ENCODE measurements around the gene TRDN. TPM values are rescaled to one million over a fixed set of nuclear protein-coding genes. Genes with fewer than 3 reads are reported as not detected.

TRDN gene
- total RNA-seq, 1 donor from 2014 or later, result not detected

GRCh38 chr6:123448306-123448884, 188.4 kb downstream of the TRDN start:
- TF ChIP-seq, protein P1, sequence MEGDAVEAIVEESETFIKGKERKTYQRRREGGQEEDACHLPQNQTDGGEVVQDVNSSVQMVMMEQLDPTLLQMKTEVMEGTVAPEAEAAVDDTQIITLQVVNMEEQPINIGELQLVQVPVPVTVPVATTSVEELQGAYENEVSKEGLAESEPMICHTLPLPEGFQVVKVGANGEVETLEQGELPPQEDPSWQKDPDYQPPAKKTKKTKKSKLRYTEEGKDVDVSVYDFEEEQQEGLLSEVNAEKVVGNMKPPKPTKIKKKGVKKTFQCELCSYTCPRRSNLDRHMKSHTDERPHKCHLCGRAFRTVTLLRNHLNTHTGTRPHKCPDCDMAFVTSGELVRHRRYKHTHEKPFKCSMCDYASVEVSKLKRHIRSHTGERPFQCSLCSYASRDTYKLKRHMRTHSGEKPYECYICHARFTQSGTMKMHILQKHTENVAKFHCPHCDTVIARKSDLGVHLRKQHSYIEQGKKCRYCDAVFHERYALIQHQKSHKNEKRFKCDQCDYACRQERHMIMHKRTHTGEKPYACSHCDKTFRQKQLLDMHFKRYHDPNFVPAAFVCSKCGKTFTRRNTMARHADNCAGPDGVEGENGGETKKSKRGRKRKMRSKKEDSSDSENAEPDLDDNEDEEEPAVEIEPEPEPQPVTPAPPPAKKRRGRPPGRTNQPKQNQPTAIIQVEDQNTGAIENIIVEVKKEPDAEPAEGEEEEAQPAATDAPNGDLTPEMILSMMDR (IDR thresholded peaks at IDR 0.05; ENCODE audit: insufficient read depth, low read length, poor library complexity, severe bottlenecking), result no peak
- no peak overlapping the region for H3K4me3 ChIP-seq (ENCODE audit: low read depth, low read length)
- DNase-seq (ENCODE audit: low read depth), result no peak

GRCh38 chr6:123447315-123447937, 189.3 kb downstream of the TRDN start:
- TF ChIP-seq, protein P1 (IDR thresholded peaks at IDR 0.05; ENCODE audit: insufficient read depth, low read length, poor library complexity, severe bottlenecking), result no peak
- no peak for DNase-seq (ENCODE audit: low read depth)
- no peaks in the 10 kb centered on the region for H3K27me3 ChIP-seq (ENCODE audit: control insufficient read depth, insufficient read depth, low read length)
- no peaks in the 10 kb centered on the region for H3K36me3 ChIP-seq (ENCODE audit: control insufficient read depth, insufficient read depth, low read length)
- no peak overlapping the region for H3K4me3 ChIP-seq (ENCODE audit: low read depth, low read length)

More at GRCh38 chr6:123448306-123448884, 188.4 kb downstream of the TRDN start:
- Histone ChIP-seq H3K27me3 (ENCODE audit: control insufficient read depth, insufficient read depth, low read length) (no peaks in the 10 kb centered on the region), H3K36me3 (ENCODE audit: control insufficient read depth, insufficient read depth, low read length) (no peaks in the 10 kb centered on the region)

- no peaks in the 10 kb centered on the region for H3K27me3 ChIP-seq (ENCODE audit: control insufficient read depth, insufficient read depth, low read length)
- H3K4me3 ChIP-seq (ENCODE audit: low read depth, low read length), result no peak overlapping the region
- no peak for DNase-seq (ENCODE audit: low read depth)
- H3K36me3 ChIP-seq (ENCODE audit: control insufficient read depth, insufficient read depth, low read length), result no peaks in the 10 kb centered on the region
- TF ChIP-seq, protein P1 (IDR thresholded peaks at IDR 0.05; ENCODE audit: insufficient read depth, low read length, poor library complexity, severe bottlenecking), result no peak
These were observed 197.4 kb downstream of the TRDN start for GRCh38 chr6:123439371-123439770.

DNA sequence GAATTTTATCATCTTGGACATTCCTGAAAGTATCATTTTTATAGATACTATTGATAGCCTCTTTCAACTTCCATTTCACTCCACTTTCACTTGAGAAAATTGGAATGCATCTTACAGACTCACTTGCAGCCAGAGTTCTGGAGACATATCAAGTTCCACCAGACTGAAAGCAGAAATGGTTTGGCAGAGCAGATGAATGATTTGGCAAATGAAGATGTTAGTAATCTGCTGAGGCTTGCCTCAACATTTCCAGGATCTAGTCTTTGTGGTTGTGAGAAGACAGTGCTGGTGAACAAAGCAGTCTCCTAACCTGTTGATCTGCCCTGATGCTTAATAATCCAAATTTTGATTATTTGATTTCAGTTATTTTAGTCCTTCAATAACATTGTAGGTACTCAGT, 202.6 kb downstream of the TRDN start:
- DNase-seq (ENCODE audit: low read depth), result no peak
- TF ChIP-seq, protein P1 (IDR thresholded peaks at IDR 0.05; ENCODE audit: insufficient read depth, low read length, poor library complexity, severe bottlenecking), result no peak
- H3K36me3 ChIP-seq (ENCODE audit: control insufficient read depth, insufficient read depth, low read length), result no peaks in the 10 kb centered on the region
- H3K4me3 ChIP-seq (ENCODE audit: low read depth, low read length), result no peak overlapping the region
- H3K27me3 ChIP-seq (ENCODE audit: control insufficient read depth, insufficient read depth, low read length), result no peaks in the 10 kb centered on the region

GRCh38 chr6:123430970-123431369, 205.8 kb downstream of the TRDN start:
- no peak for DNase-seq (ENCODE audit: low read depth)
- H3K27me3 ChIP-seq (ENCODE audit: control insufficient read depth, insufficient read depth, low read length), result no peaks in the 10 kb centered on the region
- TF ChIP-seq, protein P1 (IDR thresholded peaks at IDR 0.05; ENCODE audit: insufficient read depth, low read length, poor library complexity, severe bottlenecking), result no peak
- H3K36me3 ChIP-seq (ENCODE audit: control insufficient read depth, insufficient read depth, low read length), result no peaks in the 10 kb centered on the region
- H3K4me3 ChIP-seq (ENCODE audit: low read depth, low read length), result no peak overlapping the region

DNA sequence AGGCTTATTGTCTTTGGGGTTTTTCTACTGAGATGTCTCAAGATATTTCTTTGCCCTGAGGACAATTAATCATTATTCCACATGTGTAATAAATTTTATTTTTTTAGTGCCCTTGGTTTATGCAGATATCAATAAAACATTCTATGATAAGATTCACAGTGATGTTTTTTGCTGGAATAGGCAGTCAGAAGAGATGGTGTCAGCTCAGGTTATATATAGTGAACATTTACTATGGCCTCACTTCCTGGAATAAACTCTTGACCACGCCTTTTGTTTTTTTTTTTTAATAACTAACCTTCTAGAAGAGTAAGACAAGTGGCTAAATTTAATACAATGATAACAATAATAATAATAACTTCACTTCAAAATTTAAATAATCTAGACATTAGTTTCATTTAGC, 209.7 kb downstream of the TRDN start:
- TF ChIP-seq, protein P1 (IDR thresholded peaks at IDR 0.05; ENCODE audit: insufficient read depth, low read length, poor library complexity, severe bottlenecking), result no peak
- Histone ChIP-seq H3K36me3 (ENCODE audit: control insufficient read depth, insufficient read depth, low read length) (no peaks in the 10 kb centered on the region), H3K4me3 (ENCODE audit: low read depth, low read length) (no peak overlapping the region), H3K27me3 (ENCODE audit: control insufficient read depth, insufficient read depth, low read length) (no peaks in the 10 kb centered on the region)
- DNase-seq (ENCODE audit: low read depth), result no peak
